GM23248 (cell line): ENCODE measurements around the gene SLC22A14. TPM values are rescaled to one million over a fixed set of nuclear protein-coding genes. Genes with fewer than 3 reads are reported as not detected.
"Not testable (repeated sequence)": the region's sequence is repeated elsewhere in the genome, so short reads cannot be mapped to it uniquely, and the experiment has no call there.

ENCODE experiments used
- DNase-seq: peaks from one replicate; pipeline ENCODE4 v3.0.0-alpha.2; 2015
- H2AFZ ChIP-seq: fragments of 200-600 bp; sonication (generic); 2 replicates; pipeline ENCODE4 v1.6.1; 2016; ENCODE audit warnings: antibody characterized with exemption
- H3F3A ChIP-seq: fragments of 200-600 bp; sonication (generic); 2 replicates; pipeline ENCODE4 v1.6.1; 2016; ENCODE audit warnings: mild to moderate bottlenecking, antibody characterized with exemption, mixed run types; ENCODE audit not compliant: insufficient read depth
- H3K27ac ChIP-seq: fragments of 200-600 bp; sonication (generic); 2 replicates; pipeline ENCODE4 v1.5.1; 2016; ENCODE audit warnings: mild to moderate bottlenecking
- H3K27me3 ChIP-seq: fragments of 200-600 bp; sonication (generic); replicated peaks from 2 replicates; pipeline ENCODE4 v1.6.1; 2016; ENCODE audit warnings: mild to moderate bottlenecking; ENCODE audit not compliant: insufficient read depth
- H3K36me3 ChIP-seq: fragments of 200-600 bp; sonication (generic); 2 replicates; pipeline ENCODE4 v1.6.1; 2016; ENCODE audit warnings: low read depth, mild to moderate bottlenecking
- H3K4me1 ChIP-seq: fragments of 200-600 bp; sonication (generic); 2 replicates; pipeline ENCODE4 v1.6.1; 2016; ENCODE audit warnings: mild to moderate bottlenecking; ENCODE audit not compliant: insufficient read depth
- H3K4me2 ChIP-seq: fragments of 200-600 bp; sonication (generic); one replicate; pipeline ENCODE4 v1.6.1; 2016; ENCODE audit warnings: mild to moderate bottlenecking; ENCODE audit not compliant: unreplicated experiment
- H3K4me3 ChIP-seq: fragments of 200-600 bp; sonication (generic); 2 replicates; pipeline ENCODE4 v1.5.1; 2016; ENCODE audit warnings: mild to moderate bottlenecking
- H3K79me2 ChIP-seq: fragments of 200-600 bp; sonication (generic); 2 replicates; pipeline ENCODE4 v1.6.1; 2016; ENCODE audit warnings: mild to moderate bottlenecking; ENCODE audit not compliant: insufficient read depth
- H3K9ac ChIP-seq: fragments of 200-600 bp; sonication (generic); 2 replicates; pipeline ENCODE4 v1.6.1; 2016; ENCODE audit warnings: mild to moderate bottlenecking
- H3K9me2 ChIP-seq: fragments of 200-600 bp; sonication (generic); 2 replicates; pipeline ENCODE4 v1.6.1; 2016; ENCODE audit warnings: mixed run types, mild to moderate bottlenecking, moderate library complexity; ENCODE audit not compliant: insufficient read depth
- H3K9me3 ChIP-seq: fragments of 200-600 bp; sonication (generic); one replicate; pipeline ENCODE4 v1.6.1; 2017; ENCODE audit warnings: low read depth
- H4K20me1 ChIP-seq: fragments of 200-600 bp; sonication (generic); 2 replicates; pipeline ENCODE4 v1.6.0; 2016; ENCODE audit not compliant: insufficient read depth
- EZH2 ChIP-seq: fragments of 200-600 bp; sonication (generic); IDR thresholded peaks from 2 replicates; pipeline ENCODE4 v1.6.1; 2018; ENCODE audit warnings: antibody characterized with exemption, mild to moderate bottlenecking; ENCODE audit not compliant: insufficient read depth, poor library complexity, severe bottlenecking
- EZH2phosphoT487 ChIP-seq: fragments of 200-600 bp; sonication (generic); IDR thresholded peaks from 2 replicates; pipeline ENCODE4 v1.6.1; 2018; ENCODE audit warnings: antibody characterized with exemption, moderate library complexity, mild to moderate bottlenecking, low read depth; ENCODE audit not compliant: insufficient read depth
- WGBS, 2 experiments: methylation state at CpG; one replicate each; pipeline ENCODE4 v1.1.6; 2015 to 2017; ENCODE audit warnings: low lambda C conversion rate in 2 of 2, low coverage in 1 of 2; ENCODE audit errors: missing lambda C conversion rate in 2 of 2; 5-methylcytosine and 5-hydroxymethylcytosine counted together
- in situ Hi-C: fragments of 300-500 bp; cut with MboI; formaldehyde crosslinking; loops from 2 replicates; pipeline ENCODE4 v1.15.0; 2020
- polyA plus RNA-seq: library from polyadenylated mRNA; unstranded; fragments of >200 nt; fragmentation: Nextera tagmentation; extraction: Ambion mirVana; gene quantifications from 2 replicates; pipeline ENCODE4 v1.2.1, GENCODE V29; 2016
- total RNA-seq: library from RNA; depleted of rRNA; stranded (reverse); fragments of >200 nt; shearing (Covaris generic); gene quantifications from 2 replicates; pipeline ENCODE4 v1.2.3, GENCODE V29; 2014

The SLC22A14 gene
- total and polyA plus RNA-seq, 2 experiments from 2014 or later: 0.08 TPM; not detected in 1

GRCh38 chr3:38316356-38317191, 34.5 kb downstream of the SLC22A14 start:
- Histone ChIP-seq H3K9me3 (no peaks in the 10 kb centered on the region), H3K79me2 (no peaks in the 10 kb centered on the region), H3K4me2 (no peak overlapping the region), H3K4me1 (no peaks in the 10 kb centered on the region), H3K4me3 (no peak overlapping the region), H3K27me3 (no peaks in the 10 kb centered on the region), H3K9ac (no peak overlapping the region), H3K27ac (no peak overlapping the region), H2AFZ (no peak overlapping the region), H4K20me1 (no peaks in the 10 kb centered on the region), H3K36me3 (no peaks in the 10 kb centered on the region), H3F3A (no peaks in the 10 kb centered on the region), H3K9me2 (no peaks in the 10 kb centered on the region)
- DNase-seq: no peak
- no peak for TF ChIP-seq EZH2phosphoT487
- TF ChIP-seq EZH2: no peak
- WGBS, 2 experiments: 83% methylated on average over 22 of the region's 22 CpGs
- in situ Hi-C loops: no loop called here

- Histone ChIP-seq H3K79me2 (no peaks in the 10 kb centered on the region), H3K9me3 (no peaks in the 10 kb centered on the region), H4K20me1 (no peaks in the 10 kb centered on the region), H3F3A (no peaks in the 10 kb centered on the region), H3K36me3 (no peaks in the 10 kb centered on the region), H3K4me1 (no peaks in the 10 kb centered on the region), H3K4me3 (no peak overlapping the region), H3K27ac (no peak overlapping the region), H3K9ac (no peak overlapping the region), H3K4me2 (no peak overlapping the region), H3K27me3 (no peaks in the 10 kb centered on the region), H2AFZ (no peak overlapping the region), H3K9me2 (no peaks in the 10 kb centered on the region)
- TF ChIP-seq EZH2phosphoT487: no peak
- TF ChIP-seq EZH2: no peak
- DNase-seq: no peak
- 90 to 98% methylated on average over 7 of the region's 7 CpGs for WGBS, 2 experiments
- in situ Hi-C loops: no loop called here
Observed at GRCh38 chr3:38317192-38317759, 35.2 kb downstream of the SLC22A14 start.

DNA sequence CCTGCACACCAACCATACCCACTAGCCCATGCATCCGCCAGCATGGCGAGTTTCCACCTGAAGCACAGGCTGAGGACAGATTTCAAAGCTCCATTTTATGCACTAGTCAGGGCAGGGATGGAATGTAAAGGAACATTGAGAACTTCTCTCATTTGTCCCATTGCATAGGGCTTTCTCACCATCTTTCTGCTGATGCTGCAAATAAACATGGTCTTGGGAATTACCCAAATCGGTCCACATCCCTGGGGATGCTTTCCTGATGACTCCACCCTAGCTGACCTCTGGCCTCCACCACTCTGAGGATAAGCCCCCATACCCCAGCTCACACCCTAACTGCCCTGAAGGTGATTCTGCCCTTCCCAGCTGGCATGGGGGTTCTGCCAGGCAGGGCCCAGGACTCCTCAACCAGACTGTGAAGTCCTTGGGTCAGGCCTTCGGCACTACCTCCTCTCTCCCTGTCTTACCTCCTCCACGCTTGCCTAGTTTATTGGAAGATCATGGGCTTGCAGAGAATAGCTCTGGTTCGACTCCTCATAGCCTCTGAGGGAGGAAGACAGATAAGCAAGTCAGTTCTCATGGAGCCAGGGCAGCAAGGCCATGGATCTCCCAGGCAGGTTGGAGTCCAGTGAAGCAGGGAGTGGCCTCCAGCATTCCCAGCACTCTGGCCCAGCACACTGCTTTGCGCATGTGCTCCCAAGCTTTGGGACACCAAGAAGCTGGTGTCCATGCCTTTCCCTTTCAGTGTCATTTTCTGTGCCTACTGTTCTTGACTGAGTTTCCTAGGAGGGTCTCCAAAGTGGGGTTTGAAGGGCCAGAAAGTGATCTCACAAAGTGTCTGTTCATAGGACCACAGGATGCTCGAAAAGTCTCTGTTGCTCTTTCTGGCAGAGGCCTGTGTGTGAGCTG, 36.9 kb downstream of the SLC22A14 start:
- no peaks in the 10 kb centered on the region for H3K4me1 ChIP-seq
- no peak overlapping the region for H3K9ac ChIP-seq
- no peaks in the 10 kb centered on the region for H3K9me3 ChIP-seq
- no peak overlapping the region for H3K4me2 ChIP-seq
- no peaks in the 10 kb centered on the region for H3K79me2 ChIP-seq
- H2AFZ ChIP-seq: no peak overlapping the region
- H3K9me2 ChIP-seq: no peaks in the 10 kb centered on the region
- no peaks in the 10 kb centered on the region for H4K20me1 ChIP-seq
- no peak overlapping the region for H3K27ac ChIP-seq
- TF ChIP-seq EZH2phosphoT487 (no peak), EZH2 (no peak)
- in situ Hi-C loops: no loop called here
- H3F3A ChIP-seq: no peaks in the 10 kb centered on the region
- no peak overlapping the region for H3K4me3 ChIP-seq
- no peaks in the 10 kb centered on the region for H3K36me3 ChIP-seq
- H3K27me3 ChIP-seq: no peaks in the 10 kb centered on the region
- WGBS, 2 experiments: 81 to 88% methylated on average over 8 of the region's 8 CpGs
- DNase-seq: no peak

DNA sequence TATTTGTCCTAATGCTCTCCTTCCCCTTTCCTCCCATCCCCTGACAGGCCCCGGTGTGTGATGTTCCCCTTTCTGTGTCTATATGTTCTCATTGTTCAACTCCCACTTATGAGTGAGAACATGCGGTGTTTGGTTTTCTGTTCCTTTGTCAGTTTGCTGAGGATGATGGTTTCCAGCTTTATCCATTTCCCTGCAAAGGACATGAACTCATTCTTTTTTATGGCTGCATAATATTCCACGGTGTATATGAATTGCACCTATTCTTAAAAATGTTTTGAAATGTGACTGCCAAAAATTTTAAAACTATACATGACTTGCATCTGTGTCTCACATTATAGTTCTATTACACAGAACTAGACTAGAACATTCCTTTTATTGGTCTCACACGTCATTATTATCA, 38.5 kb downstream of the SLC22A14 start:
- H3K4me3 ChIP-seq, H2AFZ ChIP-seq, H3F3A ChIP-seq, DNase-seq, in situ Hi-C loops, H3K9ac ChIP-seq, H3K27ac ChIP-seq, H3K27me3 ChIP-seq, H3K4me2 ChIP-seq, H3K9me3 ChIP-seq, H3K36me3 ChIP-seq, H3K4me1 ChIP-seq, H3K9me2 ChIP-seq, H3K79me2 ChIP-seq, H4K20me1 ChIP-seq: not testable (repeated sequence)
- WGBS, 2 experiments: 90 to 93% methylated on average over 4 of the region's 4 CpGs
